SU-DHL-6 (cell line): Measurements from ENCODE around the gene MRAP2.

Source experiments
- CTCF ChIP-seq: fragments of 200-600 bp; sonication (generic); IDR thresholded peaks from one replicate; pipeline ENCODE4 v1.5.1; 2017; ENCODE audit warnings: antibody characterized with exemption, mild to moderate bottlenecking, low read length, moderate library complexity; ENCODE audit not compliant: insufficient read depth, poor library complexity, severe bottlenecking
- EZH2phosphoT487 ChIP-seq: fragments of 200-600 bp; sonication (generic), shearing (Covaris generic); conservative IDR thresholded peaks from 2 replicates; pipeline ENCODE4 v1.6.1; 2018; ENCODE audit warnings: mild to moderate bottlenecking, antibody characterized with exemption, low read length, moderate library complexity, mixed read lengths

GRCh38 chr6:83985308-83985713, 48.3 kb upstream of the MRAP2 start:
- TF ChIP-seq CTCF (no peak), EZH2phosphoT487 (no peak)
